Spinal cord (tissue), 10 donors: ENCODE data around the gene SCAPER. TPM values are rescaled to one million over a fixed set of nuclear protein-coding genes. Genes with fewer than 3 reads are reported as not detected.
"Not testable (repeated sequence)": the region's sequence is repeated elsewhere in the genome, so short reads cannot be mapped to it uniquely, and the experiment has no call there.

ENCODE experiments used
- DNase-seq, 6 donors: peaks; one replicate each; pipeline versions ENCODE4 v3.0.0 to v3.0.0-alpha.2; 2013 to 2015; ENCODE audit warnings: low spot score in 6 of 6, low read depth in 4 of 6
- H3K27ac ChIP-seq: one replicate; pipeline ENCODE4 v1.5.1; 2013; ENCODE audit warnings: low read depth, low read length, control low read depth
- H3K27me3 ChIP-seq: one replicate; pipeline ENCODE4 v1.6.1; 2013; ENCODE audit warnings: low read length; ENCODE audit not compliant: control insufficient read depth, insufficient read depth
- H3K36me3 ChIP-seq: one replicate; pipeline ENCODE4 v1.6.1; 2013; ENCODE audit warnings: low read length; ENCODE audit not compliant: control insufficient read depth, insufficient read depth
- H3K4me1 ChIP-seq: one replicate; pipeline ENCODE4 v1.6.1; 2013; ENCODE audit warnings: low read length; ENCODE audit not compliant: control insufficient read depth, insufficient read depth
- H3K4me3 ChIP-seq: one replicate; pipeline ENCODE4 v1.5.1; 2013; ENCODE audit warnings: low read depth, low read length, control low read depth
- H3K9me3 ChIP-seq: one replicate; pipeline ENCODE4 v1.6.1; 2013; ENCODE audit warnings: low read length; ENCODE audit not compliant: control insufficient read depth, insufficient read depth
- WGBS: methylation state at CpG from one replicate; pipeline ENCODE4 v1.1.5; 2013; ENCODE audit warnings: missing lambda C conversion rate; ENCODE audit not compliant: insufficient coverage; 5-methylcytosine and 5-hydroxymethylcytosine counted together
- polyA plus RNA-seq, 2 donors: library from polyadenylated mRNA; unstranded; fragments of 120-200 nt; gene quantifications; one replicate each; pipeline ENCODE4 v1.2.1, GENCODE V29; 2013; ENCODE audit not compliant: insufficient read length in 2 of 2
- total RNA-seq, 2 donors: library from RNA; depleted of rRNA in 1 of 2; stranded (reverse); fragments of 120-200 nt in 1 of 2; fragments of >200 nt in 1 of 2; gene quantifications; one replicate each; pipeline versions ENCODE4 v1.2.3 to v1.2.4, GENCODE V29; 2013 to 2014
- donor health status: healthy.

The SCAPER gene
- total and polyA plus RNA-seq, 4 donors: 33.2 to 70.3 (median 46.9) TPM

GRCh38 chr15:76913737-76914136 lies 8.6 kb upstream of the SCAPER start:
- Histone ChIP-seq H3K4me1 (no peaks in the 10 kb centered on the region), H3K36me3 (no peaks in the 10 kb centered on the region), H3K4me3 (no peak overlapping the region), H3K27me3 (no peaks in the 10 kb centered on the region), H3K9me3 (no peaks in the 10 kb centered on the region), H3K27ac (no peak overlapping the region)
- WGBS: 100% methylated on average over 1 of the region's 2 CpGs
- DNase-seq: no peak

DNA sequence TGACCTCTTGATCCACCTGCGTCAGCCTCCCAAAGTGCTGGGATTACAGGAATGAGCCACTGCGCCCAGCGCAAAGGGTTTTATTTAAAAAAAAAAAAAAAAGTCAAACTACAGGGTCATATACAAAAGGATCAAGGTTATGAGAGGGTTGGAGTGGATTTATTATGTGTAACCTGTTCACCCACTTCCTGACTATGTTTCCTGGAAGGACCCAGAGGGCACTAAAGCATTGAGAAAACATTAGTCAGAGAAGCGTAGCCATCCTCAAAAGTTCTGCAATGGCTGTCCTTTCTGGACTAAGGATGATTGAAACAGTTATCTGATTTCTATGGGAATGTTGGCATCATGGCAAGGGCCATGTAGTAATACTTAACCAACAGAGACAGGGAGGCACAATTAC lies 7.3 kb upstream of the SCAPER start:
- H3K36me3 ChIP-seq: no peaks in the 10 kb centered on the region
- no peak overlapping the region for H3K4me3 ChIP-seq
- no peak for DNase-seq
- H3K27me3 ChIP-seq: no peaks in the 10 kb centered on the region
- WGBS: 88% methylated on average over 2 of the region's 4 CpGs
- no peaks in the 10 kb centered on the region for H3K4me1 ChIP-seq
- no peaks in the 10 kb centered on the region for H3K9me3 ChIP-seq
- no peak overlapping the region for H3K27ac ChIP-seq

GRCh38 chr15:76905855-76906254 lies 715 bp upstream of the SCAPER start:
- Histone ChIP-seq H3K4me1 (peaks cover 15% of the 10 kb centered on the region), H3K27me3 (no peaks in the 10 kb centered on the region), H3K9me3 (no peaks in the 10 kb centered on the region), H3K36me3 (no peaks in the 10 kb centered on the region), H3K27ac (peak overlapping the region; percentile 90), H3K4me3 (peak overlapping the region; percentile 83)
- 55% methylated on average over 4 of the region's 9 CpGs for WGBS
- no peak for DNase-seq

DNA sequence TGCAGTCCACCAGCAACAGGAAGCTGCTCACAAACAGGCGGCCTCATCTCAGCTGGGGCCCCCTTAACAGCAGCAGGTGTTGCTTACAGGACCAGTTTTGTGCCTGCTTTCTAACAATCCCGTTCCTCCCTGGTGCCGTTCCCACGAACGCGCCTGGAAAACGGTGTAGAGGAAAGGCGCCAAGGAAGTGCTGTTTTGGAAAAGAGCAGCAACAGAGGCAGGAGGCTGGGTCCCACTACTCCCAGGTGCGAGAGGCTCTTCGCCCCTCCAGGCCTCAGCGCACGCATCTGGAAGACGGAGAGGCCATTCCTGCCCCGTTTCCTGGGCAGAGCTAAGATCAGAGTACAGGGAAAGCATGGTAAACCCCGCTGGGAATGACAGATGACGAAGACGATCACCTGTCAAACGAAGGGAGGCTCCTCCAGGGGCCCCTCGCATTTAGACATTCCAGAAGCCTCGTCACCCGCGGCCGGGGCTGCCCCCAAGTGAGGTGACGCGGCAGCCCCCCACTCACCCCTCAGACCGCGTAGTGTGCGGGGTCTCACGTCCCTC lies 603 bp downstream of the SCAPER start:
- Histone ChIP-seq H3K36me3 (no peaks in the 10 kb centered on the region), H3K9me3 (no peaks in the 10 kb centered on the region), H3K27ac (peak overlapping the region; percentile 90), H3K4me3 (peak overlapping the region; percentile 83), H3K4me1 (peaks cover 15% of the 10 kb centered on the region), H3K27me3 (no peaks in the 10 kb centered on the region)
- WGBS: 2% methylated on average over 24 of the region's 29 CpGs
- peak in 5 of 6 donors; percentile 12 to 79 (median 33) for DNase-seq

- Histone ChIP-seq H3K27me3 (no peaks in the 10 kb centered on the region), H3K4me1 (peaks cover 15% of the 10 kb centered on the region), H3K4me3 (no peak overlapping the region), H3K36me3 (peaks cover 4% of the 10 kb centered on the region), H3K9me3 (no peaks in the 10 kb centered on the region), H3K27ac (no peak overlapping the region)
- peak in 2 of 6 donors; percentile 8 to 26 for DNase-seq
These were observed 1.9 kb downstream of the SCAPER start for GRCh38 chr15:76903251-76903681.

GRCh38 chr15:76901965-76902364 lies 3.2 kb downstream of the SCAPER start:
- no CpG with 5 or more reads among the region's 2 CpGs for WGBS
- no peaks in the 10 kb centered on the region for H3K27me3 ChIP-seq
- no peak for DNase-seq
- H3K9me3 ChIP-seq: no peaks in the 10 kb centered on the region
- H3K27ac ChIP-seq: no peak overlapping the region
- H3K36me3 ChIP-seq: peaks cover 6% of the 10 kb centered on the region
- H3K4me3 ChIP-seq: no peak overlapping the region
- H3K4me1 ChIP-seq: peaks cover 15% of the 10 kb centered on the region

DNA sequence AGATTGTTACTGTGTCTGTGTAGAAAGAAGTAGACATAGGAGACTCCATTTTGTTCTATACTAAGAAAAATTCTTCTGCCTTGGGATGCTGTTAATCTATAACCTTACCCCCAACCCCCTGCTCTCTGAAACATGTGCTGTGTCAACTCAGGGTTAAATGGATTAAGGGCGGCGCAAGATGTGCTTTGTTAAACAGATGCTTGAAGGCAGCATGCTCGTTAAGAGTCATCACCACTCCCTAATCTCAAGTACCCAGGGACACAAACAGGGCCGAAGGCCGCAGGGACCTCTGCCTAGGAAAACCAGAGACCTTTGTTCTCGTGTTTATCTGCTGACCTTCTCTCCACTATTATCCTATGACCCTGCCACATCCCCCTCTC lies 5.2 kb downstream of the SCAPER start:
- H3K9me3 ChIP-seq, H3K27ac ChIP-seq, H3K4me1 ChIP-seq, DNase-seq, H3K4me3 ChIP-seq, H3K27me3 ChIP-seq: not testable (repeated sequence)
- peaks cover 10% of the 10 kb centered on the region for H3K36me3 ChIP-seq
- WGBS: no CpG with 5 or more reads among the region's 6 CpGs

GRCh38 chr15:76899176-76899930 lies 5.8 kb downstream of the SCAPER start:
- H3K36me3 ChIP-seq: peaks cover 10% of the 10 kb centered on the region
- H3K4me1 ChIP-seq, H3K9me3 ChIP-seq, H3K27ac ChIP-seq, DNase-seq, H3K4me3 ChIP-seq, H3K27me3 ChIP-seq: not testable (repeated sequence)
- WGBS: 95% methylated on average over 29 of the region's 39 CpGs

GRCh38 chr15:76898102-76898501 lies 7.0 kb downstream of the SCAPER start:
- Histone ChIP-seq H3K9me3 (peaks cover 4% of the 10 kb centered on the region), H3K27ac (no peak overlapping the region), H3K4me3 (no peak overlapping the region), H3K36me3 (peaks cover 10% of the 10 kb centered on the region), H3K27me3 (no peaks in the 10 kb centered on the region), H3K4me1 (no peaks in the 10 kb centered on the region)
- whole genome bisulfite sequencing: no CpG with 5 or more reads among the region's 4 CpGs
- no peak for DNase-seq

- Histone ChIP-seq H3K27ac (no peak overlapping the region), H3K4me1 (no peaks in the 10 kb centered on the region), H3K36me3 (peaks cover 9% of the 10 kb centered on the region), H3K27me3 (no peaks in the 10 kb centered on the region), H3K9me3 (peaks cover 4% of the 10 kb centered on the region), H3K4me3 (no peak overlapping the region)
- WGBS: no CpG with 5 or more reads among the region's 2 CpGs
- no peak for DNase-seq
These were observed 11.0 kb downstream of the SCAPER start for GRCh38 chr15:76894174-76894573.
